ENCODE measurements around the gene PDCD1.

Gene PDCD1

DNA sequence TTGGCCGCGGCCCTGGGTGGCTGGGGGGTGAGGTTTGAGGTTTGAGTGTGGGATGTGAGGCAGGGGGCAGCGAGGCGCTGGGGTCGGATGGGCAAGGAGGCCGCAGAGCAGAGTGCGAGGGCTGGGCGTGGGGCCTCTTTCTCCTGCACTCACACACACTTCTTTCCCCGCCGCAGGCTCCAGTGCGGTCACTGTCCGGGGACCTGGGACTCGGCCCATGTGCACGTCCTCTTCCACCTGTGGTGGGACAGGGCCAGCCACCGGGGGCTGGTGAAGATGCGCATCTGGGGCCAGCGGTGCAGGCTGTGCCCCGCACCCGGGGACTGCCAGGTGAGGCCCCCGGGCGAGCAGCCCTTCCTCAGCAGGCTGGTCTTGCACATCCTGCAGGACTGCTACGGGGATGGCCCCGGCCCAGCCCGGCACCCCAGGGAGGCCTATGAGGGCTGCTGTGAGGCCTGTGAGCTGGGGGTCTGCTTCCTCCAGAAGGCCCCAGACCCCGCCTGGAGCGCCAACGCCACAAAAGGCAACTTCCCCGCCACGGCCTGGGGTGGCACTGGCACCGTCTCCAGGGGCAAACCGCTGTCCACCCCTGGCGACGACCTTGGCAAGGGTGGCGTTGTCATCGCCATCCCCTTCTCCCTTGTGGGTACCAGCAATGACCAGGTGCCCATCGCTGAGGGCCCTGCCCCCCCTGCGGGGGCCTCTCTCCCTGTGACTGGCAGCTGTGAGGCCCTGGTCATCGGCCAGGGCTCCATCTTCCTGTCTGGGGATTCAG lies 13.0 kb upstream of the PDCD1 start:
- no peak for TF ChIP-seq JUND (IDR thresholded peaks at IDR 0.05; ENCODE audit: low read depth)
- DNase-seq (ENCODE audit: low read depth in 1 of 2, low spot score in 1 of 2): no peak
- in situ Hi-C loops (cut with HindIII; ENCODE audit: low pct_unique_long_range_greater_than_20kb, low sequenced_read_pairs): no loop called here

DNA sequence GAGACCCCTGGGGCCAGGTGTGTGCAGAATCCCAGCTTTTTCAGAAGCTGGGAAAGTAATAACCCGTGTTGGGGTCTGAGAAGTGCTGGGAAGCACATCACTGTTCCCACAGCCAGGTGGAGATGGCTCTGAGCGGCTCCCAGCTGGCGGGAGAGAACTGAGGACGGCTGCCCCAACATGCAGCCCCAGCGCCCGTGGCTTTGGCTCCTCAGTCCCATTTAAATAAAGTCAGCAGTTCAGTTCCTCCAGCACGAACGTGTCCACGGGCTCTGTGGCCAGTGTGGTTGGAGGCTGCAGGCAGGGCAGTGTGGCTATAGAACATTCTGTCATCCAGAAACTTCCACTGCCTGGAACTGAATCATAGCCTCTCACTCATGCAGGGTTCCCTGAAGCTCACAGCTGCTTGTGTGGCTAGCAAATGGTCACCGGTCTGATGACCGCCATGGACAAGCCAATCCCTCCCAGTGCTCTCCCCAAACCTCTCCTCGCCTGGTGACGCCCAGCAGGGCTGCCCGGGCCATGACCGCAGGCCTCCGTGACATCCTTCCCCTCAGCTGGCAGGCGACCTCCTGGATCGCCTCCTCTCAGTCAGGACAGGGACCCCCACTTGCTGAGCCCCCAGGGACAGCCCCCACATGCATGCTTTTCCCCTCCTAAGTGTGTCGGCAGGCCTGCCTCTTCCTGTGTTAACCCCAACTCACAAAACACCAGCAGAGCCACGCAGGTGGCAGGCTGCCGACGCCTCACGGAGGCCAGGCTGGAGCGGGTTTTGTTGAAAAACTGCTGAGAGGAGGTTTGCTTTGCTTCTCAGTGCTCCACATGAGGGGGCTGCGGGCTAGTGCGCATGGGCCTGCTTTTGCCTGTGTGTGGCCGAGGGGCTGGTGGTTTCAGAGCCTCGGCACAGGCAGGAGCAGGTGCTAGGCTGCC lies 12.2 kb upstream of the PDCD1 start:
- no peak for DNase-seq (ENCODE audit: low read depth in 1 of 2, low spot score in 1 of 2)
- no peak for TF ChIP-seq JUND (IDR thresholded peaks at IDR 0.05; ENCODE audit: low read depth)
- in situ Hi-C loops (cut with HindIII; ENCODE audit: low pct_unique_long_range_greater_than_20kb, low sequenced_read_pairs): no loop called here

DNA sequence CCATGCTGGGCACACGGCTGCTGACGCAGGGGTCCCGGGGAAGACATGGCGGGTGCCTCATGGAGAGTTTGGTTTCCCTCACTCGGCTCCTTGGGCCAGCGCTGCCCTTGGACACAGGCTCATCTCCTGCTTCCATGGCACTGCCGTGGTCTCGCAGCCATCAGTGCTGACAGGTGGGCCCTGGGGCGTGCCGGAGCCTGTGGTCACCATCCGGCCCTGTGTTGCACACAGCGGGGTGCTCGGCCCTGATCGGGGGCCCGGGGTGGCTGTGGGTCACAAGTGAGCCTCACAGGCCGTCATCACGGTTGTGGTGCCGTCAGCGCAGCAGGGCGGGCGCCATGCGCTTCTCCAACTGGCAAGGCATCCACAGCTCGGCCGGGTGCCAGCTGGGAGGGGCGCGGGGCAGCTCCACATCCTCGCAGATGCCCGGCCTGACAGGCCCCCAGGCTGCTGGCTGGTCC lies 11.4 kb upstream of the PDCD1 start:
- no peak for DNase-seq (ENCODE audit: low read depth in 1 of 2, low spot score in 1 of 2)
- in situ Hi-C loops (cut with HindIII; ENCODE audit: low pct_unique_long_range_greater_than_20kb, low sequenced_read_pairs): no loop called here
- no peak for TF ChIP-seq JUND (IDR thresholded peaks at IDR 0.05; ENCODE audit: low read depth)

DNA sequence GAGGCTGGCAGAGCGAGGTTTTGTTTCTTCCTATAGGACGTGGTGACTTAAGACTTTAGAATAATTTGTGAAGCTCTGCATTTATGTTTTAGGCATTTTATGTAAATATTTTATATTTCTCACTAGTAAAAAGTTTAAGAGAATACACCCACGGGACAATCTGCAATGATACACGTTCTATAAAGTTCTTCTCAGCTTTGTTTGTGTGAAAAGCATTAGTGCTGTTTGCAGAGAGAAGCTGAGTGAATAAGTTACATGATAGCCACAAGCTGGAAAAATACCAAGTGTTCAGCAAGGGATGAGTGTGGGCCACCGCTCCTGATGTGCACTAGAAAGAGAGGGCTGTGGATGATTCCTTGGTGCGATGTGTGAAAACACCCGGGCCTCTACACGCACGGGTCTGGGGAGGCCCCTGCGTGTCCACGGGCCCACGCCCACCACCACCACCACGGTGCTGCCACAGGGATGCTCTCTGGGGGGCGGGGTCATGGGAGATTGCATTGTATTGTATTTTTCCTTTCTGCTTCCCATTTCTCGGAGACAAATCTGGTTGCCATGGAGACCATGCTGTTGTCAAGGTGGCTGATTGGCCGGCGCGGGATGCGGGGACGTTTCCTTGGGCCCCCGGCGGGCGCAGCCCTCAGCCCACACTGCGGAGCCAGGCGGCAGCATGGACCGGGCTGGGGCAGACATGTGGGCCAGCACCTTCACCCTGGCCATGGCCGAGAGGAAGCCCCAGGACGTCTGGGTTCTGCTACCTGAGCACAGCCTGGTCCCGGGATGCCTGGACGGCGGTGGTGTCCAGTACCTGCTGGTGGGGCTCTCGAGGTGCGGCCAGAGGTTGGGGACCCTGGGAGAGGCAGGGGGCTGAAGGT lies 10.6 kb upstream of the PDCD1 start, which contains the start of gene RTP5:
Gene RTP5, plus strand, starts transcription at position 643 of the 875 bp plus-strand sequence. Its CDS starts 28 bp downstream, at position 671.
- TF ChIP-seq JUND (IDR thresholded peaks at IDR 0.05; ENCODE audit: low read depth): no peak
- in situ Hi-C loops (cut with HindIII; ENCODE audit: low pct_unique_long_range_greater_than_20kb, low sequenced_read_pairs): no loop called here
- no peak for DNase-seq (ENCODE audit: low read depth in 1 of 2, low spot score in 1 of 2)

DNA sequence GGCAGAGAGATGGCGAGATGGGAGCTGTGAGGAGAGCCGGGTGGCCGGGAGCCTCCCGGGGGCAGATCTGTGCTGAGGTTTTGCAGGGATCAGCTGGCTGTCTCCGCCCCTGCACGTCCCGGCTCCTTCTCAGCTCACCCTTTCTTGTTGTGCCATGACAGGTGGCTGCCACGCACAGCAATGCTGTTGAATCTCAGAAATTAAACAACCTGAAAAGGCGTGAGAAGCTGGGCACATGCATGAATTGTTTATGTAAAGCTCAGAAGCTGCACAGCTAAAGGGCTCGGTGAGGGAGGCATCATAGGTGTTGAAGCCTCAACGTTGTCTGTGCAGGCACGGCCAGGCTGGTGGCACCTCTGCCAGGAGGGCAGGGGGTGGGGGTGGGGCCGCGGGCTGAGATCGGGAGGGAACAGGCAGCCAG lies 10.0 kb upstream of the PDCD1 start:
- no peak for TF ChIP-seq JUND (IDR thresholded peaks at IDR 0.05; ENCODE audit: low read depth)
- DNase-seq (ENCODE audit: low read depth in 1 of 2, low spot score in 1 of 2): no peak
- in situ Hi-C loops (cut with HindIII; ENCODE audit: low pct_unique_long_range_greater_than_20kb, low sequenced_read_pairs): no loop called here

DNA sequence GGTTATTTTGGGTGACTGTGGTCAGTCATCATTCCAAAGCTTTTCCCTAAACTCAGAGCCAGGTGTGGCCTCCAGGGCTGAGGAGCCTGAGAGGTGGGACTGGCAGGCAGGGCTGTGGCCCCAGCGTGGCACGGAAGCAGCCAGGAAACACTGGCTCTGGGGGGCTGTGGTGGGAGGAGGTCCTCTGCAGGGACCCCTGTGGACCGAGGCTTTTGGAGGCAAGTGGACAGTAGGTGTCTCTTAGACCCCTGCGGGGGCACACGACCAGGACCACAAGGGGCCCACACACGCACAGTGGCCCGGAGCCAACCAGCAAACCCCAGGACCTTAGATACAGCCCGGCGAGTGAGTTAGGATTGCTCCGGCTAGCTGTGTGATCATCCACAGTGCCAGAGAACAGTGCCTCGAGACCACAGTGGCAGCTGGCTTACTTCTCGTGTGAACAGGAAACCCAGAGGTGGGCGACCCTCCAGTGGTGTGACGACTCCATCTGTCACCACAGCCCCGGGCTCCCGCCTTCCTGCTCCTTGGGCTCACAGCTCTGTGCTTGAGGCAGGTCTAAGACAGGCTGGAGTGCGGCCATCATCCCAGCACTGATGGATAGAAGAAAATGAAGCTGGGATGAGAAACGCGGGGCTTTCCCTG lies 9.2 kb upstream of the PDCD1 start:
- no peak for TF ChIP-seq JUND (IDR thresholded peaks at IDR 0.05; ENCODE audit: low read depth)
- DNase-seq (ENCODE audit: low read depth in 1 of 2, low spot score in 1 of 2): no peak
- in situ Hi-C loops (cut with HindIII; ENCODE audit: low pct_unique_long_range_greater_than_20kb, low sequenced_read_pairs): no loop called here

DNA sequence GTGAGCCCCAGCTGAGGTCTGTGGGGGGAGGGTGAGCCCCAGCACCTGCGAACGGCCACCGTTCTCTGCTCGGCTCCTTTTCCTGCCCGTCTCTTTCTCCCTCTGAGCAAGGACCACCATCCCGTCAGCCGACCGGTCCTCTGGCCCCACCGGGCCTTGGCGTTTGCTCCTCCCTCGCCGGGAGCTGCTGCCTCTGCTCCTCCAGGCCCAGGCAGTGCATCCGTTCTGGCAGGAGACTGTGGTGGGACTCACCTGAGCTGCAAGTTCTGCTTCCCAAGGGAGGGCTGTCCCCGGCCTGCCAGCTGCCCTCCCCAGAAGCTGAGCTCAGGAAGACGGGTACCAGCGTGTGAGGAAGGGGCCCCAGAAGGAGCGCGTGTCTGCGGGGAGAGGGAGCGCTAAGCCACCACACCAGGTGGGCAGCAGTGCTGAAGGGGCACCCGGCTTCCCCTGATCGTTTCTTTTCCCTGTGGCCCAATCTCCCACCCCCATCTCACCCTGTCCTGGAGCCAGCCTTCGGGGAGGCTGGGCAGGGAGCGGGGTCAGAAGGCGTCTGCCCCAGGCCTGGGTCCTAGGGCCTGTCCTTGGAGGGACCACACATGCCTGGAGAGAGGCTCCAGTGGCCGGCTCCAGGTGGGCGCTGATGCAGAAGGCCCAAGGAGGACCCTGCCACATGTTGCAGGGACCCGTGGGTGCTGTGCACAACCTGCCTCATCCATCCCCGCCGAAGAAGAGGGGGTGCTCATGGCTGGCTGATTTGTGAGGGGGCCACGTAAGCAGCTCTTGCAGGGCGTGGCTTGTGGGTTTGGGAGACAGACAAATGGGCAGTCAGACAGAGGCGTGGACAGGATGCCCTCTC lies 8.3 kb upstream of the PDCD1 start:
- in situ Hi-C loops (cut with HindIII; ENCODE audit: low pct_unique_long_range_greater_than_20kb, low sequenced_read_pairs): no loop called here
- no peak for TF ChIP-seq JUND (IDR thresholded peaks at IDR 0.05; ENCODE audit: low read depth)
- no peak for DNase-seq (ENCODE audit: low read depth in 1 of 2, low spot score in 1 of 2)

DNA sequence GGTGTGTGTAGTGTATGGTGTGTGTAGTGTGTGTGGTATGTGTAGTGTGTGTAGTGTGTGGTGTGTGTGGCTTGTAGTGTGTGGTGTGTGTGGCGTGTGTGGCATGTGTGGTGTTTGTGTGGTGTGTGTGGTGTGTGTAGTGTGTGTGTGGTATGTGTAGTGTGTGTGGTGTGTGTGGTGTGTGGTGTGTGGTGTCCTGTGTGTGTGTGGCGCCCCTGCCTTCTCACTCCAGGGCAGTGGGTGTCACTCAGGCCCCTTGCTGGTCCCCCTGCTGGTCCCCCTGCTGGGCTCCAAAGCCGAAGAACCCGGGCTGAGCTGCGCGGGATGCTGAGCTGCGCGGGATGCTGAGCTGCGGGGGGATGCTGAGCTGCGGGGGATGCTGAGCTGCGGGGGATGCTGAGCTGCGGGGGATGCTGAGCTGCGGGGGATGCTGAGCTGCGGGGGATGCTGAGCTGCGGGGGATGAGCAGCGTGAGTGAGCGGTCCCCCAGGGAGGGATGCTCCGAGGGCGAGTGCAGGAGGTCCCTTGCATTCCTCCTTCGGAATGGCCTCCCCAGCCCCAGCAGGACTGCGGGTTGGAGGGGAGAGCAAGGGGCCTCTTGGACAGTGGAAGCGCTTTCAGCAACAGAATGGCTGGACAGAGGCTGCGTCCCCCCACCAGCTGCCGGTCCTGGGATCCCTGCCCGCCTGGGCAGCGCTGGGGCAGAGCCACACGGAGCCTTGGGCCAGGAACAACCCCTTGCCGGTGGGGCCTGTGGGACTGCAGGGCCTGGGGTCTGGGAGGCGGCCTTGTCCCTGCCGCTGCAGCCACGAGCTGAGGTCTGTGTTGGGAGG lies 7.5 kb upstream of the PDCD1 start:
- no peak for TF ChIP-seq JUND (IDR thresholded peaks at IDR 0.05; ENCODE audit: low read depth)
- in situ Hi-C loops (cut with HindIII; ENCODE audit: low pct_unique_long_range_greater_than_20kb, low sequenced_read_pairs): no loop called here
- no peak for DNase-seq (ENCODE audit: low read depth in 1 of 2, low spot score in 1 of 2)

DNA sequence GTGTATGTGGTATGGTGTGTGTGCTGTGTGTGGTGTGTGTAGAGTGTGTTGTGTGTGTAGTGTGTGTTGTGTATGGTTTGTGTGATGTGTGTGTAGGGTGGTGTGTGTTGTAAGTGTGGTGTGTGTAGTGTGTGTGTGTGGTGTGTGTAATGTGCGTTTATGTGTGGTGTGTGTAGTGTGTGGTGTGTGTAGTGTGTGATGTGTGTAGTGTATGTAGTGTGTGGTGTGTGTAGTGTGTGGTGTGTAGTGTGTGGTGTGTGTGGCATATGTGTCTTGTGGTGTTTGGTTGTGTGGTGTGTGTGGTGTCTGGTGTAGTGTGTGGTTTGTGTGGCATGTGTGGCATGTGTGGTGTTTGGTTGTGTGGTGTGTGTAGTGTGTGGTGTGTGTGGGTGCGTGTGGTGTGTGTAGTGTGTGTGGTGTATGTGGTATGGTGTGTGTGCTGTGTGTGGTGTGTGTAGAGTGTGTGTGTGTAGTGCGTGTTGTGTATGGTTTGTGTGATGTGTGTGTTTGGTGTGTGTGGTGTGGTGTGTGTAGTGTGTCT lies 6.8 kb upstream of the PDCD1 start:
- no peak for TF ChIP-seq JUND (IDR thresholded peaks at IDR 0.05; ENCODE audit: low read depth)
- in situ Hi-C loops (cut with HindIII; ENCODE audit: low pct_unique_long_range_greater_than_20kb, low sequenced_read_pairs): no loop called here
- DNase-seq (ENCODE audit: low read depth in 1 of 2, low spot score in 1 of 2): no peak

DNA sequence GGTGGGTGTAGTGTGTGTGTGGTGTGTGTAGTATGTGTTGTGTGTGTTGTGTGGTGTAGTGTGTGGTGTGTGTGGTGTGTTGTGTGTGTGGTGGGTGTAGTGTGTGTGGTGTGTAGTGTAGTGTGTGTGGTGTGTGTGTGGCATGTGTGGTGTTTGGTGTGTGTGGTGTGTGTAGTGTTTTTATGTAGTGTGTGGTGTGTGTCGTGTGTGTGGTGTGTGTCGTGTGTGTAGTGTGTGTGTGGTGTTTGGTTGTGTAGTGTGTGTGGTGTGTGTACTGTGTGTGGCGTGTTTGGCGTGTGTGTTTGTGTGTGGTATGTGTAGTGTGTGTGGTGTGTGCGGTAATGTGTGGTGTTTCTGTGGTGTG lies 6.1 kb upstream of the PDCD1 start:
- no peak for TF ChIP-seq JUND (IDR thresholded peaks at IDR 0.05; ENCODE audit: low read depth)
- in situ Hi-C loops (cut with HindIII; ENCODE audit: low pct_unique_long_range_greater_than_20kb, low sequenced_read_pairs): no loop called here
- no peak for DNase-seq (ENCODE audit: low read depth in 1 of 2, low spot score in 1 of 2)

Measured in T47D (cell line).